ENCODE data around the gene CD24. TPM values are rescaled to one million over a fixed set of nuclear protein-coding genes. Genes with fewer than 3 reads are reported as not detected.

Gene CD24
- total RNA-seq, 1 experiment from 2014 or later = 1,551 TPM

- Mint-ChIP-seq H3K27ac (peak overlapping the region in 1 of 3 experiments; percentile 94; a peak in 2 of 7 replicates), H3K36me3 (ENCODE audit: insufficient read depth in 1 of 3, low read depth in 3 of 3) (peaks cover 17 to 20% (median 19%) of the 10 kb centered on the region in 3 experiments), H3K9me3 (peaks cover 5 to 9% of the 10 kb centered on the region in 2 experiments; a peak in 4 of 5 replicates), H3K27me3 (ENCODE audit: low read depth) (no peaks in the 10 kb centered on the region; the same call in 1 of the 2 replicates), H3K4me3 (peak overlapping the region in 1 of 2 experiments; percentile 58; a peak in 2 of 5 replicates), H3K4me1 (peaks cover 29 to 34% of the 10 kb centered on the region in 2 experiments)
- no peak for TF ChIP-seq CTCF (conservative IDR thresholded peaks at IDR 0.05)
- Histone ChIP-seq H3K9ac (ENCODE audit: extremely low read depth, insufficient read length, low read length) (no peak overlapping the region), H2BK120ac (ENCODE audit: low read depth, low read length, poor library complexity, severe bottlenecking) (no peak overlapping the region), H2AFZ (ENCODE audit: low read length) (no peak overlapping the region), H2AK5ac (ENCODE audit: insufficient read length, low read length) (no peak overlapping the region), H3K4ac (ENCODE audit: low read depth, low read length) (no peak overlapping the region), H3K18ac (ENCODE audit: insufficient read length, low read depth, low read length) (no peak overlapping the region), H3K23me2 (ENCODE audit: insufficient read length, low read depth, low read length, poor library complexity, severe bottlenecking) (no peaks in the 10 kb centered on the region), H4K5ac (ENCODE audit: insufficient read length, low read depth, low read length) (no peak overlapping the region), H3K79me2 (ENCODE audit: insufficient read depth, low read length) (peaks cover 25% of the 10 kb centered on the region; the same call in 1 of the 2 replicates), H3K27me3 (ENCODE audit: insufficient read depth, low read length) (no peaks in the 10 kb centered on the region), H3K14ac (ENCODE audit: insufficient read depth, low read length) (no peak overlapping the region), H2BK20ac (ENCODE audit: low read depth, low read length, poor library complexity, severe bottlenecking) (no peak overlapping the region), H3K4me2 (ENCODE audit: insufficient read depth, insufficient read length, low read length) (no peak overlapping the region), H3K4me1 (ENCODE audit: insufficient read depth, low read length) (no peaks in the 10 kb centered on the region; the same call in 1 of the 2 replicates), H3T11ph (ENCODE audit: low read length) (no peak overlapping the region), H4K20me1 (ENCODE audit: control insufficient read depth, insufficient read depth, insufficient read length) (no peaks in the 10 kb centered on the region), H4K91ac (ENCODE audit: insufficient read length, low read depth, low read length) (no peak overlapping the region), H2BK5ac (ENCODE audit: insufficient read length, low read length) (no peak overlapping the region), H3K79me1 (ENCODE audit: insufficient read depth, low read depth, low read length, poor library complexity, severe bottlenecking) (no peaks in the 10 kb centered on the region), H3K56ac (ENCODE audit: insufficient read length, low read depth, low read length) (no peak overlapping the region), H3K23ac (ENCODE audit: insufficient read length, low read depth, low read length) (no peak overlapping the region), H2BK12ac (ENCODE audit: insufficient read length, low read depth, low read length) (no peak overlapping the region), H4K8ac (replicated peaks; ENCODE audit: insufficient read length, low read depth, low read length) (no peak overlapping the region), H2BK15ac (ENCODE audit: low read depth, low read length) (no peak overlapping the region), H3K27ac (ENCODE audit: insufficient read length, low read depth, low read length) (no peak overlapping the region), H3K9me3 (ENCODE audit: control insufficient read depth, low read depth, low read length) (no peaks in the 10 kb centered on the region)
- no peak for DNase-seq
- no CpG with 5 or more reads among the region's 3 CpGs for WGBS (ENCODE audit: extremely low coverage, insufficient read length, low lambda C conversion rate)
Observed at GRCh38 chr6:106977246-106977645, 2.7 kb upstream of the CD24 start.

All from H9 (cell line).